SK-N-SH treated with all-trans-retinoic acid at 6 μM for 48 hours (cell line): ENCODE data around the gene ATXN3.

Experiments
- ATAC-seq: fragments of 200-7000 bp; cut with Tn5 transposase; 3 replicates; pipeline ENCODE4 v1.9.1; 2020; ENCODE audit warnings: mild to moderate bottlenecking, moderate library complexity
- ARNTL ChIP-seq: fragments of 450-650 bp; formaldehyde crosslinking; IDR thresholded peaks from 2 replicates; pipeline ENCODE4 v1.5.0; 2020; ENCODE audit warnings: low read depth, mild to moderate bottlenecking, moderate library complexity, borderline replicate concordance
- BACH2 ChIP-seq: fragments of 250-450 bp; sonication (Bioruptor Pico); IDR thresholded peaks from 2 replicates; pipeline ENCODE4 v1.9.0; 2021; ENCODE audit warnings: mild to moderate bottlenecking, borderline replicate concordance
- CSDC2 ChIP-seq: fragments of 250-450 bp; sonication (Bioruptor Pico); IDR thresholded peaks from 2 replicates; pipeline ENCODE4 v1.5.0; 2020; ENCODE audit warnings: mild to moderate bottlenecking, moderate library complexity
- ESRRG ChIP-seq: fragments of 250-450 bp; sonication (Bioruptor Pico); IDR thresholded peaks from 2 replicates; pipeline ENCODE4 v1.6.1; 2021; ENCODE audit warnings: mild to moderate bottlenecking
- GLIS3 ChIP-seq: fragments of 250-450 bp; sonication (Bioruptor Pico); IDR thresholded peaks from 2 replicates; pipeline ENCODE4 v1.5.0; 2020; ENCODE audit warnings: mild to moderate bottlenecking, moderate library complexity
- ISL1 ChIP-seq: fragments of 250-450 bp; sonication (Bioruptor Pico); IDR thresholded peaks from 2 replicates; pipeline ENCODE4 v2.1.2; 2022; ENCODE audit warnings: mild to moderate bottlenecking, moderate library complexity
- OSR1 ChIP-seq: fragments of 250-450 bp; sonication (Bioruptor Pico); IDR thresholded peaks from 2 replicates; pipeline ENCODE4 v1.8.0; 2022; ENCODE audit warnings: moderate library complexity, mild to moderate bottlenecking, inconsistent platforms
- PATZ1 ChIP-seq: fragments of 250-450 bp; sonication (Bioruptor Pico); IDR thresholded peaks from 2 replicates; pipeline ENCODE4 v1.8.0; 2020; ENCODE audit warnings: mild to moderate bottlenecking, moderate library complexity, borderline replicate concordance
- PPARA ChIP-seq: fragments of 250-450 bp; sonication (Bioruptor Pico); IDR thresholded peaks from 2 replicates; pipeline ENCODE4 v1.5.0; 2020; ENCODE audit warnings: mild to moderate bottlenecking, borderline replicate concordance
- RARB ChIP-seq: fragments of 250-450 bp; sonication (Bioruptor Pico); IDR thresholded peaks from 2 replicates; pipeline ENCODE4 v1.8.0; 2021; ENCODE audit warnings: mild to moderate bottlenecking, moderate library complexity
- SNAI2 ChIP-seq: fragments of 250-450 bp; sonication (Bioruptor Pico); IDR thresholded peaks from 2 replicates; pipeline ENCODE4 v1.5.0; 2020; ENCODE audit warnings: mild to moderate bottlenecking, moderate library complexity
- TCF4 ChIP-seq: fragments of 250-450 bp; sonication (Bioruptor Pico); IDR thresholded peaks from 2 replicates; pipeline ENCODE4 v1.8.0; 2021; ENCODE audit warnings: mild to moderate bottlenecking, moderate library complexity, borderline replicate concordance
- TOX ChIP-seq: fragments of 250-450 bp; sonication (Bioruptor Pico); IDR thresholded peaks from 2 replicates; pipeline ENCODE4 v1.8.0; 2021; ENCODE audit warnings: mild to moderate bottlenecking, moderate library complexity, borderline replicate concordance
- TSHZ2 ChIP-seq: fragments of 250-450 bp; sonication (Bioruptor Pico); IDR thresholded peaks from 2 replicates; pipeline ENCODE4 v1.5.0; 2020; ENCODE audit warnings: mild to moderate bottlenecking, moderate library complexity
- ZC3H10 ChIP-seq: fragments of 250-450 bp; sonication (Bioruptor Pico); IDR thresholded peaks from 2 replicates; pipeline ENCODE4 v1.5.1; 2021; ENCODE audit warnings: mild to moderate bottlenecking, moderate library complexity
- ZFP3 ChIP-seq: fragments of 250-450 bp; sonication (Bioruptor Pico); IDR thresholded peaks from 2 replicates; pipeline ENCODE4 v1.5.0; 2020; ENCODE audit warnings: mild to moderate bottlenecking, moderate library complexity
- ZFP30 ChIP-seq: fragments of 450-650 bp; formaldehyde crosslinking; IDR thresholded peaks from 2 replicates; pipeline ENCODE4 v1.5.0; 2022; ENCODE audit warnings: mild to moderate bottlenecking, moderate library complexity
- ZNF565 ChIP-seq: fragments of 450-650 bp; formaldehyde crosslinking; conservative IDR thresholded peaks from 2 replicates; pipeline ENCODE4 v1.5.0; 2020; ENCODE audit warnings: low read depth, mild to moderate bottlenecking, moderate library complexity
- ZNF70 ChIP-seq: fragments of 450-650 bp; formaldehyde crosslinking; IDR thresholded peaks from 2 replicates; pipeline ENCODE4 v1.5.0; 2020; ENCODE audit warnings: mild to moderate bottlenecking, moderate library complexity
- ZNF8 ChIP-seq: fragments of 450-650 bp; formaldehyde crosslinking; IDR thresholded peaks from 2 replicates; pipeline ENCODE4 v1.5.0; 2020; ENCODE audit warnings: mild to moderate bottlenecking, moderate library complexity
- TF ChIP-seq, protein P1 (sequence below): fragments of 250-450 bp; sonication (Bioruptor Pico); IDR thresholded peaks from 2 replicates; pipeline ENCODE4 v1.5.1; 2021; ENCODE audit warnings: mild to moderate bottlenecking, moderate library complexity
- TF ChIP-seq, protein P2 (sequence below): fragments of 250-450 bp; sonication (Bioruptor Pico); IDR thresholded peaks from 2 replicates; pipeline ENCODE4 v1.5.1; 2020; ENCODE audit warnings: low read depth, mild to moderate bottlenecking, moderate library complexity

The ATXN3 gene

DNA sequence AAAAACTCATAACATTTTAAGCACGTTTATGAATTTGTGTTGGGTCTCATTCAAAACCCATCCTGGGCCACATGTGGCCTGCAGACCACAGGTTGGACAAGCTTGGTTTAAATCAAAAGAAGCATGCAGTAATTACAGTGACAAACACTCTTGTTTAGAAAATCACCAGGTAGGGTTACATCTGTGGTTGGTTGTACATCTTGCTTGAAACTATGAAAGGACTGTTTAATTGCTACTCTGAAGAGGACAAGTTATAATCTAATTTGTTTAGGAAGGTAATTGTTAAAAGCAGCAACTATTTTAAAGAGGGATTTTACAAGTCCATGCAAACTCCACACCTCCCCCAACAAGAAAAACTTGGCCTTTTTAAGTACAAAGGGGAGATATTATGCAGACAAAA is 70.5 kb downstream of the ATXN3 start (continued):
- TF ChIP-seq PATZ1 (CRISPR knock-in tag) (no peak), BACH2 (CRISPR knock-in tag) (no peak), ZNF70 (CRISPR knock-in tag) (no peak), TCF4 (no peak), PPARA (CRISPR knock-in tag) (no peak)

- ATAC-seq: no peak
- TF ChIP-seq, protein P1, sequence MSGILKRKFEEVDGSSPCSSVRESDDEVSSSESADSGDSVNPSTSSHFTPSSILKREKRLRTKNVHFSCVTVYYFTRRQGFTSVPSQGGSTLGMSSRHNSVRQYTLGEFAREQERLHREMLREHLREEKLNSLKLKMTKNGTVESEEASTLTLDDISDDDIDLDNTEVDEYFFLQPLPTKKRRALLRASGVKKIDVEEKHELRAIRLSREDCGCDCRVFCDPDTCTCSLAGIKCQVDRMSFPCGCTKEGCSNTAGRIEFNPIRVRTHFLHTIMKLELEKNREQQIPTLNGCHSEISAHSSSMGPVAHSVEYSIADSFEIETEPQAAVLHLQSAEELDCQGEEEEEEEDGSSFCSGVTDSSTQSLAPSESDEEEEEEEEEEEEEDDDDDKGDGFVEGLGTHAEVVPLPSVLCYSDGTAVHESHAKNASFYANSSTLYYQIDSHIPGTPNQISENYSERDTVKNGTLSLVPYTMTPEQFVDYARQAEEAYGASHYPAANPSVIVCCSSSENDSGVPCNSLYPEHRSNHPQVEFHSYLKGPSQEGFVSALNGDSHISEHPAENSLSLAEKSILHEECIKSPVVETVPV: no peak
- TF ChIP-seq SNAI2 (CRISPR knock-in tag): no peak
- TF ChIP-seq PPARA (CRISPR knock-in tag): no peak
- TF ChIP-seq BACH2 (CRISPR knock-in tag): no peak
- no peak for TF ChIP-seq ZNF8
- no peak for TF ChIP-seq ZC3H10 (CRISPR knock-in tag)
- no peak for TF ChIP-seq PATZ1 (CRISPR knock-in tag)
- TF ChIP-seq CSDC2 (CRISPR knock-in tag): no peak
- TF ChIP-seq TCF4: no peak
- TF ChIP-seq, protein P2, sequence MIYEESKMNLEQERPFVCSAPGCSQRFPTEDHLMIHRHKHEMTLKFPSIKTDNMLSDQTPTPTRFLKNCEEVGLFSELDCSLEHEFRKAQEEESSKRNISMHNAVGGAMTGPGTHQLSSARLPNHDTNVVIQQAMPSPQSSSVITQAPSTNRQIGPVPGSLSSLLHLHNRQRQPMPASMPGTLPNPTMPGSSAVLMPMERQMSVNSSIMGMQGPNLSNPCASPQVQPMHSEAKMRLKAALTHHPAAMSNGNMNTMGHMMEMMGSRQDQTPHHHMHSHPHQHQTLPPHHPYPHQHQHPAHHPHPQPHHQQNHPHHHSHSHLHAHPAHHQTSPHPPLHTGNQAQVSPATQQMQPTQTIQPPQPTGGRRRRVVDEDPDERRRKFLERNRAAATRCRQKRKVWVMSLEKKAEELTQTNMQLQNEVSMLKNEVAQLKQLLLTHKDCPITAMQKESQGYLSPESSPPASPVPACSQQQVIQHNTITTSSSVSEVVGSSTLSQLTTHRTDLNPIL: no peak
- no peak for TF ChIP-seq GLIS3
- no peak for TF ChIP-seq ZNF565 (CRISPR knock-in tag)
- no peak for TF ChIP-seq OSR1
- no peak for TF ChIP-seq ZNF70 (CRISPR knock-in tag)
- TF ChIP-seq TSHZ2 (CRISPR knock-in tag): no peak
- no peak for TF ChIP-seq ZFP30 (CRISPR knock-in tag)
- no peak for TF ChIP-seq ARNTL
- no peak for TF ChIP-seq ZFP3
- no peak for TF ChIP-seq RARB (CRISPR knock-in tag)
- TF ChIP-seq ESRRG: no peak
Observed at GRCh38 chr14:92033906-92034687, 72.3 kb downstream of the ATXN3 start.

- ATAC-seq: no peak
- no peak for TF ChIP-seq SNAI2 (CRISPR knock-in tag)
- TF ChIP-seq GLIS3: no peak
- no peak for TF ChIP-seq RARB (CRISPR knock-in tag)
- no peak for TF ChIP-seq TOX (CRISPR knock-in tag)
- TF ChIP-seq, protein P2: no peak
- no peak for TF ChIP-seq TSHZ2 (CRISPR knock-in tag)
- TF ChIP-seq ISL1 (CRISPR knock-in tag): no peak
- TF ChIP-seq ZNF8: no peak
- no peak for TF ChIP-seq TCF4
- no peak for TF ChIP-seq ZNF70 (CRISPR knock-in tag)
- no peak for TF ChIP-seq ZFP30 (CRISPR knock-in tag)
- TF ChIP-seq ZNF565 (CRISPR knock-in tag): no peak
- TF ChIP-seq ARNTL: no peak
- TF ChIP-seq BACH2 (CRISPR knock-in tag): no peak
Observed at GRCh38 chr14:92033433-92033832, 72.9 kb downstream of the ATXN3 start.
